Motor neuron (in vitro differentiated cells): ENCODE results near the gene METRN. TPM values are rescaled to one million over a fixed set of nuclear protein-coding genes. Genes with fewer than 3 reads are reported as not detected.
"Not testable (repeated sequence)": the region's sequence is repeated elsewhere in the genome, so short reads cannot be mapped to it uniquely, and the experiment has no call there.

ENCODE experiments used
- ATAC-seq, 8 experiments: fragments of 200-7000 bp; cut with Tn5 transposase; replicated peaks in 6 of 8; 2 replicates each; pipeline ENCODE4 v1.8.0; 2021; ENCODE audit warnings: mild to moderate bottlenecking in 8 of 8, moderate library complexity in 8 of 8
- H3K27ac ChIP-seq, 2 donors: fragments of 250-450 bp; sonication (Bioruptor Pico); 2 replicates each; pipeline ENCODE4 v1.9.0; 2021; ENCODE audit warnings: antibody characterized with exemption in 2 of 2, mild to moderate bottlenecking in 2 of 2, moderate library complexity in 1 of 2
- H3K4me1 ChIP-seq, 2 donors: fragments of 250-450 bp; sonication (Bioruptor Pico); replicated peaks in 1 of 2; 2 replicates each; pipeline ENCODE4 v1.6.1; 2021; ENCODE audit warnings: antibody characterized with exemption in 2 of 2, mild to moderate bottlenecking in 2 of 2, moderate library complexity in 1 of 2
- H3K4me3 ChIP-seq, 5 donors: fragments of 250-450 bp; sonication (Bioruptor Pico); 2 replicates each; pipeline ENCODE4 v1.9.0; 2021; ENCODE audit warnings: antibody characterized with exemption in 5 of 5, mild to moderate bottlenecking in 5 of 5, moderate library complexity in 4 of 5
- WGBS, 10 experiments: fragments of 450-650 bp; shearing (Covaris generic); methylation state at CpG; one replicate each; pipeline ENCODE4 v1.0.0; 2022; 5-methylcytosine and 5-hydroxymethylcytosine counted together
- in situ Hi-C, 9 experiments: fragments of 400-800 bp; cut with MboI; loops; one replicate each; pipeline ENCODE4 v1.15.0; 2021; ENCODE audit warnings: low sequenced_read_pairs in 9 of 9, low pct_unique_long_range_greater_than_20kb in 2 of 9; ENCODE audit not compliant: unreplicated experiment in 9 of 9
- total RNA-seq, 8 experiments: library from RNA; unstranded; fragments of 300-600 nt; gene quantifications; 2 replicates each; pipeline versions ENCODE4 v1.2.3 to v1.2.4, GENCODE V29; 2022

Gene METRN
- total RNA-seq, 8 experiments from 2014 or later: 10.1 to 402 (median 34.9) TPM

- no peak for ATAC-seq
- peak overlapping the region; percentile 87 to 92 for H3K27ac ChIP-seq
- H3K4me1 ChIP-seq: peaks cover 45 to 52% of the 10 kb centered on the region in 2 donors
- H3K4me3 ChIP-seq: peak overlapping the region in 1 of 5 donors; percentile 35
- WGBS, 10 experiments: 20 to 72% (median 52%) methylated on average over 2 to 5 of the region's 12 CpGs; no CpG with 5 or more reads in 7 of the 10 experiments
- in situ Hi-C loops: loop anchor here in 1 of 9 experiments (25.0 kb wide), 1 partner anchor 351 kb away; the partner anchor contains the start of gene SSTR5
Observed at GRCh38 chr16:711084-711483, 3.8 kb upstream of the METRN start.

- Histone ChIP-seq H3K4me1 (peaks cover 46 to 50% of the 10 kb centered on the region in 2 donors), H3K27ac (peak overlapping the region; percentile 87 to 92), H3K4me3 (peak overlapping the region in 1 of 5 donors; percentile 10)
- 0 to 100% (median 22%) methylated on average over 1 to 12 of the region's 25 CpGs; no CpG with 5 or more reads in 2 of the 10 experiments for WGBS, 10 experiments
- in situ Hi-C loops: loop anchor here in 1 of 9 experiments (25.0 kb wide), 1 partner anchor 351 kb away; the partner anchor contains the start of gene SSTR5
- peak; percentile 7 to 52 (median 16) for ATAC-seq
Observed at GRCh38 chr16:711548-712320, 3.2 kb upstream of the METRN start.

GRCh38 chr16:712740-713250, 2.1 kb upstream of the METRN start:
- not testable (repeated sequence) for H3K4me3 ChIP-seq, ATAC-seq, H3K27ac ChIP-seq
- peaks cover 51 to 55% of the 10 kb centered on the region in 2 donors for H3K4me1 ChIP-seq
- in situ Hi-C loops: loop anchor here in 1 of 9 experiments (25.0 kb wide), 1 partner anchor 350 kb away; the partner anchor contains the start of gene SSTR5
- WGBS, 10 experiments: 22 to 100% (median 56%) methylated on average over 1 to 7 of the region's 13 CpGs; no CpG with 5 or more reads in 2 of the 10 experiments

- peak overlapping the region in 3 of 5 donors; percentile 61 to 74 (median 65) for H3K4me3 ChIP-seq
- peaks cover 60 to 64% of the 10 kb centered on the region in 2 donors for H3K4me1 ChIP-seq
- in situ Hi-C loops: loop anchor here in 1 of 9 experiments (25.0 kb wide), 1 partner anchor 348 kb away; the partner anchor contains the start of gene SSTR5
Observed at GRCh38 chr16:714079-714478, 839 bp upstream of the METRN start.

GRCh38 chr16:715477-716199, 720 bp downstream of the METRN start:
- Histone ChIP-seq H3K4me3 (peak overlapping the region; percentile 41 to 74 (median 61)), H3K4me1 (peaks cover 53 to 59% of the 10 kb centered on the region in 2 donors), H3K27ac (peak overlapping the region; percentile 51 to 89)
- ATAC-seq: peak; percentile 12 to 28 (median 25)
- 0 to 4% (median 0%) methylated on average over 3 to 13 of the region's 74 CpGs; no CpG with 5 or more reads in 7 of the 10 experiments for WGBS, 10 experiments
- in situ Hi-C loops: loop anchor here in 1 of 9 experiments (25.0 kb wide), 1 partner anchor 347 kb away; the partner anchor contains the start of gene SSTR5

More at GRCh38 chr16:714079-714478, 839 bp upstream of the METRN start:
- WGBS, 10 experiments: 80 to 100% (median 100%) methylated on average over 1 of the region's 11 CpGs; no CpG with 5 or more reads in 7 of the 10 experiments
- no peak for ATAC-seq
- H3K27ac ChIP-seq: no peak overlapping the region

- H3K4me3 ChIP-seq: peak overlapping the region; percentile 41 to 74 (median 61)
- peak in 4 of 8 experiments; percentile 1 to 8 (median 4) for ATAC-seq
- H3K27ac ChIP-seq: peak overlapping the region; percentile 51 to 89
- WGBS, 10 experiments: no CpG with 5 or more reads among the region's 12 CpGs
- in situ Hi-C loops: loop anchor here in 1 of 9 experiments (25.0 kb wide), 1 partner anchor 346 kb away; the partner anchor contains the start of gene SSTR5
- peaks cover 47 to 54% of the 10 kb centered on the region in 2 donors for H3K4me1 ChIP-seq
Observed at GRCh38 chr16:716200-716568, 1.3 kb downstream of the METRN start.

- H3K4me3 ChIP-seq: peak overlapping the region in 4 of 5 donors; percentile 47 to 74 (median 63)
- ATAC-seq: no peak
- H3K4me1 ChIP-seq: peaks cover 44 to 51% of the 10 kb centered on the region in 2 donors
- in situ Hi-C loops: loop anchor here in 1 of 9 experiments (25.0 kb wide), 1 partner anchor 345 kb away; the partner anchor contains the start of gene SSTR5
- WGBS, 10 experiments: 33 to 41% methylated on average over 1 to 14 of the region's 29 CpGs; no CpG with 5 or more reads in 8 of the 10 experiments
- H3K27ac ChIP-seq: peak overlapping the region; percentile 51 to 89
Observed at GRCh38 chr16:716768-717325, 1.9 kb downstream of the METRN start.

GRCh38 chr16:717450-718245, 2.7 kb downstream of the METRN start:
- no peak for ATAC-seq
- Histone ChIP-seq H3K4me1 (peaks cover 45 to 53% of the 10 kb centered on the region in 2 donors), H3K4me3 (no peak overlapping the region), H3K27ac (peak overlapping the region in 1 of 2 donors; percentile 97)
- in situ Hi-C loops: loop anchor here in 1 of 9 experiments (25.0 kb wide), 1 partner anchor 345 kb away; the partner anchor contains the start of gene SSTR5
- WGBS, 10 experiments: 100% methylated on average over 1 of the region's 32 CpGs; no CpG with 5 or more reads in 9 of the 10 experiments

GRCh38 chr16:718389-718788, 3.5 kb downstream of the METRN start:
- Histone ChIP-seq H3K4me1 (peaks cover 45 to 53% of the 10 kb centered on the region in 2 donors), H3K4me3 (no peak overlapping the region), H3K27ac (peak overlapping the region in 1 of 2 donors; percentile 97)
- no peak for ATAC-seq
- in situ Hi-C loops: loop anchor here in 1 of 9 experiments (25.0 kb wide), 1 partner anchor 344 kb away; the partner anchor contains the start of gene SSTR5
- WGBS, 10 experiments: 88 to 100% (median 97%) methylated on average over 2 to 6 of the region's 9 CpGs; no CpG with 5 or more reads in 6 of the 10 experiments

- in situ Hi-C loops: loop anchor here in 1 of 9 experiments (25.0 kb wide), 1 partner anchor 343 kb away; the partner anchor contains the start of gene SSTR5
- H3K27ac ChIP-seq: peak overlapping the region; percentile 94 to 97
Observed at GRCh38 chr16:718922-719321, 4.0 kb downstream of the METRN start.

More at GRCh38 chr16:718922-719321, 4.0 kb downstream of the METRN start:
- H3K4me3 ChIP-seq: peak overlapping the region in 2 of 5 donors; percentile 59 to 99
- no peak for ATAC-seq
- H3K4me1 ChIP-seq: peaks cover 45 to 53% of the 10 kb centered on the region in 2 donors
- WGBS, 10 experiments: 40 to 100% (median 96%) methylated on average over 1 to 4 of the region's 6 CpGs; no CpG with 5 or more reads in 7 of the 10 experiments
